ENCODE results near the gene LCN12.

LCN12 gene

GRCh38 chr9:136983656-136984314 is 31.7 kb downstream of the LCN12 start:
- no peak for DNase-seq (ENCODE audit: low read depth)
- no peak overlapping the region for H3K4me3 ChIP-seq (ENCODE audit: low read depth, low read length)
- TF ChIP-seq POLR2A (IDR thresholded peaks at IDR 0.05; ENCODE audit: extremely low read depth, insufficient read length) (no peak), MAX (IDR thresholded peaks at IDR 0.05; ENCODE audit: low read depth, low read length) (no peak), MYC (IDR thresholded peaks at IDR 0.05; ENCODE audit: low read depth, low read length) (no peak), CTCF (IDR thresholded peaks at IDR 0.05; ENCODE audit: low read depth, low read length) (no peak)

- DNase-seq (ENCODE audit: low read depth), result no peak
- no peak for TF ChIP-seq MYC (IDR thresholded peaks at IDR 0.05; ENCODE audit: low read depth, low read length)
- no peak for TF ChIP-seq MAX (IDR thresholded peaks at IDR 0.05; ENCODE audit: low read depth, low read length)
- no peak for TF ChIP-seq CTCF (IDR thresholded peaks at IDR 0.05; ENCODE audit: low read depth, low read length)
- no peak for TF ChIP-seq POLR2A (IDR thresholded peaks at IDR 0.05; ENCODE audit: extremely low read depth, insufficient read length)
- H3K4me3 ChIP-seq (ENCODE audit: low read depth, low read length), result no peak overlapping the region
These were observed 32.5 kb downstream of the LCN12 start for GRCh38 chr9:136984464-136985026.

- TF ChIP-seq POLR2A (IDR thresholded peaks at IDR 0.05; ENCODE audit: extremely low read depth, insufficient read length) (no peak), MAX (IDR thresholded peaks at IDR 0.05; ENCODE audit: low read depth, low read length) (no peak), CTCF (IDR thresholded peaks at IDR 0.05; ENCODE audit: low read depth, low read length) (no peak), MYC (IDR thresholded peaks at IDR 0.05; ENCODE audit: low read depth, low read length) (no peak)
- no peak overlapping the region for H3K4me3 ChIP-seq (ENCODE audit: low read depth, low read length)
- DNase-seq (ENCODE audit: low read depth), result no peak
These were observed 33.0 kb downstream of the LCN12 start for GRCh38 chr9:136985027-136985602.

- DNase-seq (ENCODE audit: low read depth), result no peak
- TF ChIP-seq MAX (IDR thresholded peaks at IDR 0.05; ENCODE audit: low read depth, low read length) (no peak), CTCF (IDR thresholded peaks at IDR 0.05; ENCODE audit: low read depth, low read length) (no peak), POLR2A (IDR thresholded peaks at IDR 0.05; ENCODE audit: extremely low read depth, insufficient read length) (no peak), MYC (IDR thresholded peaks at IDR 0.05; ENCODE audit: low read depth, low read length) (no peak)
- H3K4me3 ChIP-seq (ENCODE audit: low read depth, low read length), result no peak overlapping the region
These were observed 33.8 kb downstream of the LCN12 start for GRCh38 chr9:136985853-136986252.

GRCh38 chr9:136988872-136989271 is 36.8 kb downstream of the LCN12 start:
- DNase-seq (ENCODE audit: low read depth), result no peak
- TF ChIP-seq CTCF (IDR thresholded peaks at IDR 0.05; ENCODE audit: low read depth, low read length) (no peak), MYC (IDR thresholded peaks at IDR 0.05; ENCODE audit: low read depth, low read length) (no peak), POLR2A (IDR thresholded peaks at IDR 0.05; ENCODE audit: extremely low read depth, insufficient read length) (no peak), MAX (IDR thresholded peaks at IDR 0.05; ENCODE audit: low read depth, low read length) (no peak)
- H3K4me3 ChIP-seq (ENCODE audit: low read depth, low read length), result no peak overlapping the region

All from NB4 (cell line).